ENCODE data around the gene ATP5F1D. TPM values are rescaled to one million over a fixed set of nuclear protein-coding genes. Genes with fewer than 3 reads are reported as not detected.

ATP5F1D gene
- total RNA-seq, 1 donor from 2014 or later = 172 TPM

DNA sequence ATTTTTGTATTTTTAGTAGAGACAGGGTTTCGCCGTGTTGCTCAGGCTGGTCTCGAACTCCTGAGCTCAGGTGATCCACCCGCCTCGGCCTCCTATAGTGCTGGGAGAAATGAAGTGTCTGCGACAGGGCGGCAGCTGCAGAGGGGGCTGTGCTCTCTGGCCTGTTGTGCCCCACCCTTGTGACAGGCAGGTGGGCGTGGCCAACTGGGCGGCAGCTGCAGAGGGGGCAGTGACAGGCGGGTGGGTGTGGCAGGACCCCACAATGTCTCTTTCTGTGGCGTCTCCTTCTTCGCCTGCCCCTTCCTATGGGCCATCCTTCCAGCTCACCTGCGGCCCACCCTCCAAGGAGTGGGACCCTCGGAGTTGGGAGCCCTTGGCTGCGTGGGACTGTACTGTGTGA is 24.2 kb upstream of the ATP5F1D start:
- Mint-ChIP-seq H3K9me3 (no peaks in the 10 kb centered on the region), H3K36me3 (ENCODE audit: low read depth) (peaks cover 28% of the 10 kb centered on the region), H3K4me1 (peaks cover 14% of the 10 kb centered on the region), H3K4me3 (no peak overlapping the region), H3K27ac (no peak overlapping the region), H3K27me3 (no peaks in the 10 kb centered on the region)
- CTCF ChIA-PET = interaction anchor here (0.9 kb wide), 1 partner anchor 27 kb away, joined by 3 read pairs; no protein-coding TSS in a partner anchor
- POLR2A ChIA-PET = no interaction called here
- no peak for DNase-seq
- intact Hi-C loops (cut with micrococcal nuclease) = no loop called here
- TF ChIP-seq, protein P1, sequence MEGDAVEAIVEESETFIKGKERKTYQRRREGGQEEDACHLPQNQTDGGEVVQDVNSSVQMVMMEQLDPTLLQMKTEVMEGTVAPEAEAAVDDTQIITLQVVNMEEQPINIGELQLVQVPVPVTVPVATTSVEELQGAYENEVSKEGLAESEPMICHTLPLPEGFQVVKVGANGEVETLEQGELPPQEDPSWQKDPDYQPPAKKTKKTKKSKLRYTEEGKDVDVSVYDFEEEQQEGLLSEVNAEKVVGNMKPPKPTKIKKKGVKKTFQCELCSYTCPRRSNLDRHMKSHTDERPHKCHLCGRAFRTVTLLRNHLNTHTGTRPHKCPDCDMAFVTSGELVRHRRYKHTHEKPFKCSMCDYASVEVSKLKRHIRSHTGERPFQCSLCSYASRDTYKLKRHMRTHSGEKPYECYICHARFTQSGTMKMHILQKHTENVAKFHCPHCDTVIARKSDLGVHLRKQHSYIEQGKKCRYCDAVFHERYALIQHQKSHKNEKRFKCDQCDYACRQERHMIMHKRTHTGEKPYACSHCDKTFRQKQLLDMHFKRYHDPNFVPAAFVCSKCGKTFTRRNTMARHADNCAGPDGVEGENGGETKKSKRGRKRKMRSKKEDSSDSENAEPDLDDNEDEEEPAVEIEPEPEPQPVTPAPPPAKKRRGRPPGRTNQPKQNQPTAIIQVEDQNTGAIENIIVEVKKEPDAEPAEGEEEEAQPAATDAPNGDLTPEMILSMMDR (IDR thresholded peaks at IDR 0.05) = no peak
- ATAC-seq (ENCODE audit: low read depth) = no peak

DNA sequence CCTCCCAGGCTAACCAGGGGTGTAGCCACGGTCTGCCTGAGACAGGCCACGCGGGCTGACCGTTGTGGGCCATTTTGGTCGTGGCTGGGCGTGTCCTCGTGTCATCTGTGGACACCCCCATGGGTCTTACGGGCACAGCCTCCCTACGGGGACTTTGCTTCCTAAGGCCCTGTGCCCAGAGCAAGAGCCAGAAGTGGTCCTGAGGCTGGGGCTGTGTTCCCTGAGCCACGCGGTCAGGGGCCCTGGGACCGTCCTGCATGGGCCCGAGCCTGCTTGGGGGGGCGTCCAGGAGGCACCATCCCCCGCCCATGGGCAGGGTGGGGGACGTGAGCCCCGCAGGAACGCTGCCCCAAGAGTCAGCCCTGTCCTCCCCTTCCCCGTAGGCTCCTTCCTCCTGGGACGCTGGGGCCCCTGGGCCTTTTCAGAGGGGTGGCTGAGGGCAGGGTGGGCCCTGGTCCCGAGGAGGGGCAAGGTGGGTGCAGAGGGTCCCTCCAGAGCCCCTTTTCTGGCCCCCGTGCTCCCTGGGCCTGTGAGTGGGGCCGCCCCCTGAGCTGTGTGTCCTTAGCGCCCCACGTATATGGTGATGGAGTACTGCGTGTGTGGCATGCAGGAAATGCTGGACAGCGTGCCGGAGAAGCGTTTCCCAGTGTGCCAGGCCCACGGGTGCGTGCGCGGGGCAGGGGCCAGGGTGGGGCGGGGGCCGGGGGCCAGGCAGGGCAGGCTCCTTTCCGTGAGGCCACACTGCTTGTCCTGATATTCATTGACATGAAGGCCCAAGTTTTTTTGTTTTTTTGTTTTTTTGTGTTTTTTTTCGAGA is 22.6 kb upstream of the ATP5F1D start:
- intact Hi-C loops (cut with micrococcal nuclease) = no loop called here

DNA sequence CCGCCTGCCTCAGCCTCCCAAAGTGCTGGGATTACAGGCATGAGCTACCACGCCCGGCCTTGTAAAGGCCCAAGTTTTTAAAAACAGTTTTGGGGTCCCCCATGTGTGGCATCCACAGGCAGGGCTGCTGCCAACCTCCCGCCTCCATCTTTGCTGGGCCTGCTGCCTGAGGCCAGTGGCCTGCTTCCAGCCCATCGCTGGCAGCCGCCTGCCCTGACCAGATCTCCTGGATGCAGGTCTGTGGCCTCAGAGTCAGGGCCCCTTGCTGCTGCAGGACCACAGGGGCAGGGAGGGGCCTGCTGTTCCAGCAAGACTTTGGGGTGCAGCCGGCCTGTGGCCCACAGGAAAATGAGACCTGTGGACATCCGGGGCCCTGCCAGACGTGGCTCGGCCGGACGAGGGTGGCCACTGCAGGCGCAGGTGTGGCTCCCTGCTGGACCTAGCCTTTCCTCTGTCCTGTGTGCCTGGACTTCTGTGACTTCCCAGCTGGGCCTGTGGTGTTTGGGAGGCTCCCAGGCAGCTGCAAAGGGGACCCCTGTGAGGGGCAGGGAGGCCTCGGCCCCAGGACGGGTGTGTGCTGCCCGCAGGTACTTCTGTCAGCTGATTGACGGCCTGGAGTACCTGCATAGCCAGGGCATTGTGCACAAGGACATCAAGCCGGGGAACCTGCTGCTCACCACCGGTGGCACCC is 21.6 kb upstream of the ATP5F1D start:
- Mint-ChIP-seq H3K9me3 (no peaks in the 10 kb centered on the region), H3K36me3 (ENCODE audit: low read depth) (peaks cover 26% of the 10 kb centered on the region), H3K27me3 (no peaks in the 10 kb centered on the region), H3K27ac (no peak overlapping the region), H3K4me1 (peaks cover 2% of the 10 kb centered on the region), H3K4me3 (no peak overlapping the region)
- DNase-seq (no peak), ATAC-seq (ENCODE audit: low read depth) (no peak)
- ChIA-PET CTCF (interaction anchor here (1.2 kb wide), 1 partner anchor 219 kb away, joined by 3 read pairs; no protein-coding TSS in a partner anchor), POLR2A (no interaction called here)
- TF ChIP-seq, protein P1 (IDR thresholded peaks at IDR 0.05) = no peak
- intact Hi-C loops (cut with micrococcal nuclease) = no loop called here

More for the DNA sequence above, 22.6 kb upstream of the ATP5F1D start:
- TF ChIP-seq, protein P1 (IDR thresholded peaks at IDR 0.05) = no peak
- H3K4me3 Mint-ChIP-seq = no peak overlapping the region
- H3K27me3 Mint-ChIP-seq = no peaks in the 10 kb centered on the region
- no peaks in the 10 kb centered on the region for H3K9me3 Mint-ChIP-seq
- H3K27ac Mint-ChIP-seq = no peak overlapping the region
- H3K36me3 Mint-ChIP-seq (ENCODE audit: low read depth) = peaks cover 25% of the 10 kb centered on the region
- H3K4me1 Mint-ChIP-seq = peaks cover 6% of the 10 kb centered on the region
- DNase-seq (no peak), ATAC-seq (ENCODE audit: low read depth) (no peak)
- ChIA-PET POLR2A (no interaction called here), CTCF (no interaction called here)

DNA sequence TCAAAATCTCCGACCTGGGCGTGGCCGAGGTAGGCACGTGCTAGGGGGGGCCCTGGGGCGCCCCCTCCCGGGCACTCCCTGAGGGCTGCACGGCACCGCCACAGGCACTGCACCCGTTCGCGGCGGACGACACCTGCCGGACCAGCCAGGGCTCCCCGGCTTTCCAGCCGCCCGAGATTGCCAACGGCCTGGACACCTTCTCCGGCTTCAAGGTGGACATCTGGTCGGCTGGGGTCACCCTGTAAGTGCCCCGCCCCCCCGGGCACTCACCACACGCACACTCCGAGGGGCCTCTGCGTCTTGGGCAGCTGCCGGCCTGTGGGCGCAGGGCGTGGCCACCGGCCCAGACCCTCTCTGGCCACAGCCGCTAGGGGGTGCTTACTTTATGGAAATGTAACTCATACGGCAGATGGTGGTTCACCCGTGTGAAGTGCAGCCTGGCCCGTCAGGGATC is 21.0 kb upstream of the ATP5F1D start:
- intact Hi-C loops (cut with micrococcal nuclease) = no loop called here

More for the DNA sequence above, 21.0 kb upstream of the ATP5F1D start:
- ChIA-PET POLR2A (no interaction called here), CTCF (interaction anchor here (1.2 kb wide), 1 partner anchor 219 kb away, joined by 3 read pairs; no protein-coding TSS in a partner anchor)
- H3K4me3 Mint-ChIP-seq = no peak overlapping the region
- H3K4me1 Mint-ChIP-seq = peaks cover 2% of the 10 kb centered on the region
- TF ChIP-seq, protein P1 (IDR thresholded peaks at IDR 0.05) = no peak
- H3K27me3 Mint-ChIP-seq = no peaks in the 10 kb centered on the region
- ATAC-seq (ENCODE audit: low read depth) (no peak), DNase-seq (no peak)
- peaks cover 29% of the 10 kb centered on the region for H3K36me3 Mint-ChIP-seq (ENCODE audit: low read depth)
- no peaks in the 10 kb centered on the region for H3K9me3 Mint-ChIP-seq
- no peak overlapping the region for H3K27ac Mint-ChIP-seq
